ENCODE measurements around the gene RPP21.
A peak's percentile ranks its signal among the peaks of the same experiment; 100 is the strongest.
"Not testable (repeated sequence)": the region's sequence is repeated elsewhere in the genome, so short reads cannot be mapped to it uniquely, and the experiment has no call there.

RPP21 gene

DNA sequence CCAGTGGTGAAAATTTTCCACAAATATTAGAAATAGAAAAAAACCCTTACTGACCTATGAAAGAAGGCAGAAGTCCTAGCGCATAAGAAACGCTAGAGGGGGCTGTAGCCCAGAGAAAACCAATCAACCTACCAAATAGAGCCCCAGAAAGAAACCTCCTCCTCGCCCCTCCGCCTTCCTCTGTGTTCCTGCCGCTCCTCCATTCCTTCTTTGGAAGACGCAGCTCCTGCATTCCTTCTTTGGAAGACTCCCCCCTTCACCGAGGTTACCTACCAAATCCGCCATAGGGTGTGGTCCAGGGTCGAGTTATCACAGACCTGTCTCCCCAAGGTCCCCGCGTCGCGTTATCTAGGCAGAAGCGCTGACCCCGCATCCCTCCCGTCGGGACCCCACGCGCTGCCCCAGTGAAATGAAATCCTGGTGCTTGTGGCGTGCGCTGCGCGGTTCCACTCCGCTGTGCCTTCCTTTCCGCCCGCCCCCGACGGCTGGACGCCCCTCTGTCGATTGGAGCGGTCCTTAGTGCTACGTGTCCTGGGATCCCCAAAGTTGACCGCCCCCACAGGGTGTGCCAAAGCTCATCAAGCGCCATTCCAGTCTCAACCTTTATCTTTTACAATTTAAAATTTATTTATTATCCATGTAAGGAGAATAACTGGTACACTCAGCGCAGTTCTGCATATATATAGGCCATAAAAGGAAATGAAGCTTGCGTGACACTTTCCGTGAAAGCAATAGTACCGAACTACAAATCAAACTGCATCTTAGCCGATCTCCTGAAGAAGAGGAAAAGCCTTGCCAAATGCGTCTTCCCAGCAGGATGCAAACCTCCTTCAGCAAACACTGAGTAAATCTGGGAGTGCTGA is 13.0 kb downstream of the RPP21 start:
- no peaks in the 10 kb centered on the region for H3K9me3 ChIP-seq (ENCODE audit: insufficient read depth, low read depth, low read length)
- peaks cover 34% of the 10 kb centered on the region for H3K27me3 ChIP-seq (ENCODE audit: insufficient read depth, low read length)
- H3K27ac ChIP-seq (ENCODE audit: low read length): no peak overlapping the region
- H3K36me3 ChIP-seq (ENCODE audit: insufficient read depth, low read depth, low read length): no peaks in the 10 kb centered on the region
- no peaks in the 10 kb centered on the region for H3K4me1 ChIP-seq (ENCODE audit: insufficient read depth, low read length)
- peak overlapping the region; percentile 90 for H3K4me3 ChIP-seq (ENCODE audit: low read length)
- H3K9ac ChIP-seq (ENCODE audit: low read depth, low read length): peak overlapping the region; percentile 80

DNA sequence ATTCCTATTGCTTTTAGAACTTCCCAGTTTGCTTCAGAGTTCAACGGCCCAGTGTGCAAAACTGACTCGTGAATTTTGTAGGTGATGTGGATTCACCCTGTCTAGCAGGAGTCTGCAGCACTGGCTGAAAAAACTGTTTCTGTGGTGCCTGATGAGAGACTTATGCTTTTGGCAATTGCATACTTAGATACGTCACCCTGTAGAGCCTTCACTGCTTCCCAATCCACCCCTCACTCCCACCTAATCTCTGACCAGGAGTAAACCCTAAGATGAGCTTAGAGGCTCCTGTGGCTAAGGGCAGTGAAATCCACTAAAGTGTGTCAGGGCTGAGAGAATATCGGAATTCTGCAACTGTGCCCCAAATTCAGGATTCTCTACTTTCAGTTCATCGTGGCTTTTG is 14.3 kb downstream of the RPP21 start:
- Histone ChIP-seq H3K27me3 (ENCODE audit: insufficient read depth, low read length) (peaks cover 34% of the 10 kb centered on the region), H3K27ac (ENCODE audit: low read length) (no peak overlapping the region), H3K4me3 (ENCODE audit: low read length) (no peak overlapping the region), H3K9ac (ENCODE audit: low read depth, low read length) (no peak overlapping the region), H3K36me3 (ENCODE audit: insufficient read depth, low read depth, low read length) (no peaks in the 10 kb centered on the region), H3K4me1 (ENCODE audit: insufficient read depth, low read length) (no peaks in the 10 kb centered on the region), H3K9me3 (ENCODE audit: insufficient read depth, low read depth, low read length) (no peaks in the 10 kb centered on the region)

DNA sequence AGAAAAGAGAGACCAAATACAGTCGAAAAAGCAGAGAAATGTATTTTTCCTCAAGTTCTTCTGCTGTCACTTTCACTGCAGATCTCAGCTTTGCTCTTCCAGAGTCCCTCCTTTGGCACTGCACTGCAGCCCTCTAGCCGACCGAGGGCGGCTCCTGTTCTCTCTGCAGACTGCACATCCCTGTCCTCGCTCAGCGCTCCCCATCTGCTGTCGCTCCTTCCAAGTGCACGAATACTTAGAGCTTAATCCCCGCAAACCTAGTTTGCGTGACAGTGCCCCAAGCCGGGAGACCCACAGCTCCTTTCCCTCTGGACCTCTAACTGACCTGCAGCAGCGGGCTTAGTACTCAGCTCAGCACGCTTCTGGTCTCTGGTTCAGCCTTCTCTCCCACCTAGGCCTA is 15.2 kb downstream of the RPP21 start:
- no peaks in the 10 kb centered on the region for H3K36me3 ChIP-seq (ENCODE audit: insufficient read depth, low read depth, low read length)
- no peak overlapping the region for H3K4me3 ChIP-seq (ENCODE audit: low read length)
- no peaks in the 10 kb centered on the region for H3K9me3 ChIP-seq (ENCODE audit: insufficient read depth, low read depth, low read length)
- H3K9ac ChIP-seq (ENCODE audit: low read depth, low read length): no peak overlapping the region
- H3K4me1 ChIP-seq (ENCODE audit: insufficient read depth, low read length): no peaks in the 10 kb centered on the region
- H3K27me3 ChIP-seq (ENCODE audit: insufficient read depth, low read length): peaks cover 34% of the 10 kb centered on the region
- H3K27ac ChIP-seq (ENCODE audit: low read length): no peak overlapping the region

DNA sequence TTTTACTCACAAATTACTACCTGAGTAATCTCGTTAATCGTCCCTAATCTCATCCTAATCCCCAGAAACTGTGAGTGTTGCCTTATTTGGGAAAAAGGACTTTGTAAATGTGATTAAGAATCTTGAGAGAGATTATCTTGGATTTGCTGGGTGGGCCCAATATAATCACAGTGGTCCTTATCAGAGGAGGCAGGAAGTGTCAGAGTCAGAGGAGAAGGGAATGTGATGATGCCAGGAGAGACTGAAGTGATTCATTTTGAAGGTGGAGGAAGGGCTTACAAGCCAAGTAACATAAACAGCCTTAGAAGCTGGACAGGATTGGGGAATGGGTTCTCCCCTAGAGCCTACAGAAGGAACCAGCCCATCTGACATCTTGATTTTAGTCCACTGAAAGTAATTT is 16.7 kb downstream of the RPP21 start:
- Histone ChIP-seq H3K4me3 (ENCODE audit: low read length) (no peak overlapping the region), H3K9ac (ENCODE audit: low read depth, low read length) (no peak overlapping the region), H3K4me1 (ENCODE audit: insufficient read depth, low read length) (no peaks in the 10 kb centered on the region), H3K27ac (ENCODE audit: low read length) (no peak overlapping the region), H3K27me3 (ENCODE audit: insufficient read depth, low read length) (peaks cover 39% of the 10 kb centered on the region), H3K9me3 (ENCODE audit: insufficient read depth, low read depth, low read length) (no peaks in the 10 kb centered on the region), H3K36me3 (ENCODE audit: insufficient read depth, low read depth, low read length) (no peaks in the 10 kb centered on the region)

DNA sequence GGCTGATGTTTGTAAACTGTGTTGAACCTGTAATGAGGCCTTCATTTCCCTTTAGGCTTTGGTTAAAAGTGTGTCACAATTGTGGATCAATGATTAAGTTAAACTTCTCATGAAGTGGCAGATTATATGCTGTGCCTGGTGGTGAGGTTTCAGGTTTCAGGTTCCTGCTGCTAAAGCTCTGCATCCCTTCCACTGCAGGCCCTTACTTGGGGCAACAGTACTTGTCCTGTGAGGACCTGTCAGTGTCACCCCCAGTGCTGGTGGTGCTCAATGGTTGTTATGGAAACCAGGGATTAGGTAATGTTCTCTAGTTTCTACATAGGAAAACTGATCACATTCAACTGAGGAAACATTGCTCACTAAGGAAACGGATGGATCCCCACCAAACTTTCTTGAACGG is 18.5 kb downstream of the RPP21 start:
- H3K27ac ChIP-seq (ENCODE audit: low read length): no peak overlapping the region
- H3K4me3 ChIP-seq (ENCODE audit: low read length): no peak overlapping the region
- H3K9me3 ChIP-seq (ENCODE audit: insufficient read depth, low read depth, low read length): no peaks in the 10 kb centered on the region
- no peaks in the 10 kb centered on the region for H3K4me1 ChIP-seq (ENCODE audit: insufficient read depth, low read length)
- no peak overlapping the region for H3K9ac ChIP-seq (ENCODE audit: low read depth, low read length)
- no peaks in the 10 kb centered on the region for H3K36me3 ChIP-seq (ENCODE audit: insufficient read depth, low read depth, low read length)
- H3K27me3 ChIP-seq (ENCODE audit: insufficient read depth, low read length): peaks cover 31% of the 10 kb centered on the region

DNA sequence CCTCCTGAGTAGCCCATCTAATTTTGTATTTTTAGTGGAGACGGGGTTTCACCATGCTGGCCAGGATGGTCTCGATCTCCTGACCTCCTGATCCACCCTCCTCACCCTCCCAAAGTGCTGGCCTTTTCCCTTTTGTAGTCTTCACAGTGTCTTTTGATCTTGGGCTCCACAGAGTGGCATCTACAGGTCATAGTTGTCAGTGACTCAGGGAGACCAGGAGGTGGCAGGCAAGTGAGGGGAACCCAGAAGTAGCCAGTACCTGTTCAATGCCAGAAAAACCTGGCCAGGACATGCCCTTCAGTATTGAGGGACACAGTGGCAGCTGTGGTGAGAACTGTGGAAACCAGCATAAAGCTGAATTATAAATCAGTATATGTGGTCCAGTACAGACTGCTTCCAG is 19.6 kb downstream of the RPP21 start:
- Histone ChIP-seq H3K9ac (ENCODE audit: low read depth, low read length) (no peak overlapping the region), H3K9me3 (ENCODE audit: insufficient read depth, low read depth, low read length) (no peaks in the 10 kb centered on the region), H3K27ac (ENCODE audit: low read length) (no peak overlapping the region), H3K27me3 (ENCODE audit: insufficient read depth, low read length) (peaks cover 20% of the 10 kb centered on the region), H3K4me1 (ENCODE audit: insufficient read depth, low read length) (no peaks in the 10 kb centered on the region), H3K36me3 (ENCODE audit: insufficient read depth, low read depth, low read length) (no peaks in the 10 kb centered on the region), H3K4me3 (ENCODE audit: low read length) (no peak overlapping the region)

DNA sequence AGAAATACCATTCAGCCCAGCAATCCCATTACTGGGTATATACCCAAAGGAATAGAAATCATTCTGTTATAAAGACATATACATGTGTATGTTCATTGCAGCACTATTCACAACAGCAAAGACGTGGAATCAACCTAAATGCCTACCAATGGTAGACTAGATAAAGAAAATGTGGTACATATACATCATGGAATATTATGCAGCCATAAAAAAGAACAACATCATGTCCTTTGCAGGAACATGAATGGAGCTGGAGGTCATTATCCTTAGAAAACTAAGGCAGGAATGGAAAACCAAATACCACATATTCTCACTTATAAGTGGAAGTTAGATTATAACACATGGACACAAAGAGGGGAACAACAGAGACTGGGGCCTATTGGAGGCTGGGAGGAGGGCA is 24.3 kb downstream of the RPP21 start:
- not testable (repeated sequence) for H3K36me3 ChIP-seq (ENCODE audit: insufficient read depth, low read depth, low read length); H3K27ac ChIP-seq (ENCODE audit: low read length); H3K27me3 ChIP-seq (ENCODE audit: insufficient read depth, low read length); H3K9ac ChIP-seq (ENCODE audit: low read depth, low read length); H3K4me1 ChIP-seq (ENCODE audit: insufficient read depth, low read length); H3K4me3 ChIP-seq (ENCODE audit: low read length); H3K9me3 ChIP-seq (ENCODE audit: insufficient read depth, low read depth, low read length)

DNA sequence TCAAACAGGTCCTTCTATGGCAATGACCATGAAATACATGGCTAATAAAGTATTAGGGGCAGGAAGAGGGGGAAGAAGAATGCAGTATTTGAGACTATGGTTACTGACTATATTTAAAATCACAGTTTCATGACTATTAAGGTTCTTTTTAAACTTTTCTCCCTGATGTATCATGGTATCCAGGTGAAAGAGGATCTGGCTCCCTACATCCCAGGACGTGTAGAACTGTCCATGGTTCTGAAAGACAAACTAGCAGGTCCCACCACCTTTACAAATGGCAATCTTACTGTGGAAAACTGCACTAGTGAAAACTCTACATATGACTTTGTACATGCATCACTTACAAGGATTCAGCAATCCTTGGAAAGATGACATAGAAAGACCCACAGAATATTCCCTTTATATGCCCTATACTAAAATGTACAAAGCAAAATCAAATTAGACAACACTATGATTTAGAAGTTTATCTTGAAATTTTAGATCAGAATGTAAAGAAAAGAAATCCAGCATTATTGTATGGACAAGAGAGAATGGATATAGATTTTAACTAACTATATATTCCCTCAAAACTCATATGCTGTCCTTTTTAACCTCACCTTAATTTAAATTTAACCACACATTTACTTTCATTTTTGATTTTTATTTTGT is 33.5 kb downstream of the RPP21 start:
- H3K27me3 ChIP-seq (ENCODE audit: insufficient read depth, low read length): peaks cover 44% of the 10 kb centered on the region
- no peak overlapping the region for H3K9ac ChIP-seq (ENCODE audit: low read depth, low read length)
- H3K4me3 ChIP-seq (ENCODE audit: low read length): no peak overlapping the region
- H3K36me3 ChIP-seq (ENCODE audit: insufficient read depth, low read depth, low read length): no peaks in the 10 kb centered on the region
- no peaks in the 10 kb centered on the region for H3K4me1 ChIP-seq (ENCODE audit: insufficient read depth, low read length)
- no peaks in the 10 kb centered on the region for H3K9me3 ChIP-seq (ENCODE audit: insufficient read depth, low read depth, low read length)
- H3K27ac ChIP-seq (ENCODE audit: low read length): no peak overlapping the region

DNA sequence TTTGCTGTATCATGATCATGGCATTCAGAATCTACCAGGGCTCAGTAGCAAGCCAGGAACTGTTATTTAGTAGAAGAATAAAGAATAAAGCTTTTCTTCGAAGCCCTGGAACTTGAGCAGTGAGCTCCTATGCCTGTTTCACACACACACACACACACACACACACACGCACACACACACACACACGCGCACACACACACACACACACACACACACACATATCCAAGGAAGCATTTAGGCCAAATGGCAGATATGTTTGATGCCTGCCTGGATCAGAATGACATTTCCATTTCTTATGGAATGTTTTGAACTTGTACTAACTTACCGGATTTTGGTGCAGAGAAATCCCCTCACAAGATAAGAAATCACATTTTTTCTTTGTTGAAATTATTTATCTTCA is 35.5 kb downstream of the RPP21 start:
- no peak overlapping the region for H3K4me3 ChIP-seq (ENCODE audit: low read length)
- no peaks in the 10 kb centered on the region for H3K9me3 ChIP-seq (ENCODE audit: insufficient read depth, low read depth, low read length)
- H3K9ac ChIP-seq (ENCODE audit: low read depth, low read length): no peak overlapping the region
- peaks cover 48% of the 10 kb centered on the region for H3K27me3 ChIP-seq (ENCODE audit: insufficient read depth, low read length)
- no peak overlapping the region for H3K27ac ChIP-seq (ENCODE audit: low read length)
- no peaks in the 10 kb centered on the region for H3K36me3 ChIP-seq (ENCODE audit: insufficient read depth, low read depth, low read length)
- no peaks in the 10 kb centered on the region for H3K4me1 ChIP-seq (ENCODE audit: insufficient read depth, low read length)

DNA sequence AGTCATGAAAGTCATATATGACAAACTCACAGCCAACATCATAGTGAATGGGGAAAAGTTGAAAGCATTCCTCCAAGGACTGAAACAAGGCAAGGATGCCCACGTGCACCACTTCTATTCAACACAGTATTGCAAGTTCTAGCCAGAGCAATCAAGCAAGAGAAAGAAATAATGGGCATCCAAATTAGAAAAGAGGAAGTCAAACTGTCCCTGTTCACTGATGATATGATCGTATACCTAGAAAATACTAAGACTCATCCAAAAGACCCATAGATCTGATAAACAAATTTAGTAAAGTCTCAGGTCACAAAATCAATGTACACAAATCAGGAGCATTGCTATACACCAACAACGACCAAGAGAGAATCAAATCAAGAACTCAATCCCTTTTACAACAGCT is 41.2 kb downstream of the RPP21 start:
- no peaks in the 10 kb centered on the region for H3K9me3 ChIP-seq (ENCODE audit: insufficient read depth, low read depth, low read length)
- no peak overlapping the region for H3K9ac ChIP-seq (ENCODE audit: low read depth, low read length)
- H3K4me1 ChIP-seq (ENCODE audit: insufficient read depth, low read length): no peaks in the 10 kb centered on the region
- H3K4me3 ChIP-seq (ENCODE audit: low read length): no peak overlapping the region
- peaks cover 50% of the 10 kb centered on the region for H3K27me3 ChIP-seq (ENCODE audit: insufficient read depth, low read length)
- H3K27ac ChIP-seq (ENCODE audit: low read length): no peak overlapping the region
- no peaks in the 10 kb centered on the region for H3K36me3 ChIP-seq (ENCODE audit: insufficient read depth, low read depth, low read length)

DNA sequence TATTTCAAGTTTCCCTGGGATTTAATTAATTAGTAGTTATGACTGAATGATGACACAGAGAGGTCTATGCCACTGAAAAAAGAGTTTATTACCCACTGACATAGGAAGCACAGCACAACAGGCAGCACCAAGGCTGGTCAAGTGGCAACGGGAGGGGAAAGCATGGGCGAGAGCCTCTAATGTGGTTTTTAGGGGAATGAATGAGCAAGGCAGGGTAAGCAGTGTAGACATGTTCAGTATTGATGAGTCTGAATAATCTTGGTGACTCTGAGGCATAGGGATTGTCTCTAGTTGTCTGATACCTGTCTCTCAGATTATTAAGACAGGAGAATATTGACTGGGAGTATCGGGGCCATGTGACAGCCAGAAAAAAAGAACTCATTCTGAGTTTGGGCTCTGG is 46.3 kb downstream of the RPP21 start:
- Histone ChIP-seq H3K27me3 (ENCODE audit: insufficient read depth, low read length) (peaks cover 42% of the 10 kb centered on the region), H3K9ac (ENCODE audit: low read depth, low read length) (no peak overlapping the region), H3K27ac (ENCODE audit: low read length) (no peak overlapping the region)

DNA sequence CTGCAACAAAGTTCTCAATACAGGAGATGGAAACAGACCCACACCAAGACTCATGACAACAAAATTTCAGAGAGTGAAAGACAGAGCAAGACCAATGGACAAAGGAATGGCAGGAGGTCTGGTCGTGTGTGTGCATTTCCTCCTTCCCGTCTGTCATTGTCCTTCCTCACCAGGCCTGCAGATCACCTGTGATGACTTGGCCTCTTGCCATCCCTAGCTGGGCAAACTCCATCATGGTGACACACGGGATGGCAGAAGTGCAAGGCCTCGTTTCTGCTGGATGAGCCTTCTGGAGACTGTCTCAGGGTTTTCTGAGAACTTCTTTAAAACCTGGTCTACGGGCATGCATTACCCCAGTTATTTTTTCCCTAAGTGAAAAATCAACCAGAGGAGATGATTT is 49.2 kb downstream of the RPP21 start:
- peaks cover 26% of the 10 kb centered on the region for H3K27me3 ChIP-seq (ENCODE audit: insufficient read depth, low read length)
- H3K9ac ChIP-seq (ENCODE audit: low read depth, low read length): no peak overlapping the region
- no peaks in the 10 kb centered on the region for H3K36me3 ChIP-seq (ENCODE audit: insufficient read depth, low read depth, low read length)
- no peaks in the 10 kb centered on the region for H3K9me3 ChIP-seq (ENCODE audit: insufficient read depth, low read depth, low read length)
- no peak overlapping the region for H3K4me3 ChIP-seq (ENCODE audit: low read length)
- no peaks in the 10 kb centered on the region for H3K4me1 ChIP-seq (ENCODE audit: insufficient read depth, low read length)
- H3K27ac ChIP-seq (ENCODE audit: low read length): no peak overlapping the region

More for the DNA sequence above, 46.3 kb downstream of the RPP21 start:
- no peaks in the 10 kb centered on the region for H3K36me3 ChIP-seq (ENCODE audit: insufficient read depth, low read depth, low read length)
- no peak overlapping the region for H3K4me3 ChIP-seq (ENCODE audit: low read length)
- no peaks in the 10 kb centered on the region for H3K9me3 ChIP-seq (ENCODE audit: insufficient read depth, low read depth, low read length)
- H3K4me1 ChIP-seq (ENCODE audit: insufficient read depth, low read length): no peaks in the 10 kb centered on the region

Data from iPS-20b (cell line).